OCI-LY1 (cell line): ENCODE measurements around the gene SEMA4A.

Experiments used
- H2AFZ ChIP-seq: fragments of 200-600 bp; sonication (generic), shearing (Covaris generic); 2 replicates; pipeline ENCODE4 v1.6.0; 2014; ENCODE audit warnings: antibody characterized with exemption, mild to moderate bottlenecking, low read length
- H3F3A ChIP-seq: fragments of 200-600 bp; sonication (generic), shearing (Covaris generic); 2 replicates; pipeline ENCODE4 v1.6.0; 2014; ENCODE audit warnings: mild to moderate bottlenecking, antibody characterized with exemption, low read length, moderate library complexity; ENCODE audit not compliant: insufficient read depth
- H3K27ac ChIP-seq: fragments of 200-600 bp; sonication (generic); 2 replicates; pipeline ENCODE4 v1.5.1; 2014; ENCODE audit warnings: low read length, mixed run types, mild to moderate bottlenecking, low read depth; ENCODE audit not compliant: poor library complexity, severe bottlenecking
- H3K27me3 ChIP-seq: fragments of 200-600 bp; sonication (generic); 2 replicates; pipeline ENCODE4 v1.6.0; 2014; ENCODE audit warnings: antibody characterized with exemption, mild to moderate bottlenecking, low read length, moderate library complexity; ENCODE audit not compliant: insufficient read depth
- H3K36me3 ChIP-seq: fragments of 200-600 bp; sonication (generic); 2 replicates; pipeline ENCODE4 v1.6.1; 2014; ENCODE audit warnings: mild to moderate bottlenecking, antibody characterized with exemption, low read length, moderate library complexity, mixed read lengths; ENCODE audit not compliant: insufficient read depth
- H3K4me1 ChIP-seq: fragments of 200-600 bp; sonication (generic); 2 replicates; pipeline ENCODE4 v1.5.1; 2014; ENCODE audit warnings: mild to moderate bottlenecking, low read length, moderate library complexity; ENCODE audit not compliant: insufficient read depth, severe bottlenecking
- H3K4me2 ChIP-seq: fragments of 200-600 bp; sonication (generic), shearing (Covaris generic); 2 replicates; pipeline ENCODE4 v1.6.1; 2014; ENCODE audit warnings: low read length
- H3K4me3 ChIP-seq: fragments of 200-600 bp; sonication (generic); 2 replicates; pipeline ENCODE4 v1.5.1; 2014; ENCODE audit warnings: low read length, low read depth, mild to moderate bottlenecking, mixed read lengths; ENCODE audit not compliant: poor library complexity, severe bottlenecking
- H3K79me2 ChIP-seq: fragments of 200-600 bp; shearing (Covaris generic); 2 replicates; pipeline ENCODE4 v1.6.1; 2016; ENCODE audit warnings: mixed run types, low read length, mixed read lengths; ENCODE audit not compliant: insufficient read depth
- H3K9ac ChIP-seq: fragments of 200-600 bp; sonication (generic), shearing (Covaris generic); 2 replicates; pipeline ENCODE4 v1.6.1; 2014; ENCODE audit warnings: mild to moderate bottlenecking, low read length, mixed read lengths
- H3K9me2 ChIP-seq: fragments of 200-600 bp; sonication (generic), shearing (Covaris generic); 2 replicates; pipeline ENCODE4 v1.6.1; 2014; ENCODE audit warnings: low read depth, mild to moderate bottlenecking, low read length, mixed read lengths
- H3K9me3 ChIP-seq: fragments of 200-600 bp; shearing (Covaris generic); 2 replicates; pipeline ENCODE4 v1.6.1; 2014; ENCODE audit warnings: low read length, mixed read lengths
- H4K20me1 ChIP-seq: fragments of 200-600 bp; sonication (generic), shearing (Covaris generic); 2 replicates; pipeline ENCODE4 v1.6.0; 2016; ENCODE audit warnings: mild to moderate bottlenecking, low read length; ENCODE audit not compliant: insufficient read depth
- CTCF ChIP-seq: fragments of 200-600 bp; sonication (generic), shearing (Covaris generic); IDR thresholded peaks from 2 replicates; pipeline ENCODE4 v1.5.1; 2017; ENCODE audit warnings: mild to moderate bottlenecking, antibody characterized with exemption, low read length, moderate library complexity, mixed read lengths
- EZH2 ChIP-seq: fragments of 200-600 bp; sonication (generic), shearing (Covaris generic); IDR thresholded peaks from 2 replicates; pipeline ENCODE4 v1.8.0; 2017; ENCODE audit warnings: borderline replicate concordance, mixed run types, mild to moderate bottlenecking, antibody characterized with exemption, low read length, moderate library complexity, mixed read lengths

The SEMA4A gene

GRCh38 chr1:156134716-156135435, 18.5 kb upstream of the SEMA4A start:
- Histone ChIP-seq H3K27ac (no peak overlapping the region), H3K9me2 (no peaks in the 10 kb centered on the region), H3K27me3 (no peaks in the 10 kb centered on the region; the same call in 1 of the 2 replicates), H3K9me3 (no peaks in the 10 kb centered on the region), H3F3A (no peaks in the 10 kb centered on the region), H3K4me2 (no peak overlapping the region), H3K79me2 (no peaks in the 10 kb centered on the region), H3K9ac (no peak overlapping the region), H3K4me3 (no peak overlapping the region), H3K36me3 (no peaks in the 10 kb centered on the region), H3K4me1 (no peaks in the 10 kb centered on the region), H2AFZ (no peak overlapping the region), H4K20me1 (no peaks in the 10 kb centered on the region)
- TF ChIP-seq EZH2 (no peak), CTCF (no peak)

GRCh38 chr1:156135930-156136871, 17.2 kb upstream of the SEMA4A start:
- no peaks in the 10 kb centered on the region for H3K79me2 ChIP-seq
- no peaks in the 10 kb centered on the region for H3K9me3 ChIP-seq
- H3K4me3 ChIP-seq, result no peak overlapping the region
- H3K4me1 ChIP-seq, result no peaks in the 10 kb centered on the region
- H3K27me3 ChIP-seq, result no peaks in the 10 kb centered on the region; the same call in 1 of the 2 replicates
- H3F3A ChIP-seq, result no peaks in the 10 kb centered on the region
- H3K36me3 ChIP-seq, result no peaks in the 10 kb centered on the region
- no peaks in the 10 kb centered on the region for H3K9me2 ChIP-seq
- no peak for TF ChIP-seq EZH2
- TF ChIP-seq CTCF, result no peak
- no peak overlapping the region for H2AFZ ChIP-seq
- H4K20me1 ChIP-seq, result no peaks in the 10 kb centered on the region
- H3K27ac ChIP-seq, result no peak overlapping the region
- H3K9ac ChIP-seq, result no peak overlapping the region
- H3K4me2 ChIP-seq, result no peak overlapping the region

- no peaks in the 10 kb centered on the region for H4K20me1 ChIP-seq
- no peak overlapping the region for H3K9ac ChIP-seq
- H3K4me3 ChIP-seq, result no peak overlapping the region
- no peaks in the 10 kb centered on the region; the same call in 1 of the 2 replicates for H3K27me3 ChIP-seq
- H3K4me2 ChIP-seq, result no peak overlapping the region
- no peak overlapping the region for H2AFZ ChIP-seq
- no peaks in the 10 kb centered on the region for H3K79me2 ChIP-seq
- H3K9me3 ChIP-seq, result no peaks in the 10 kb centered on the region
- no peak overlapping the region for H3K27ac ChIP-seq
- TF ChIP-seq EZH2, result no peak
- H3K36me3 ChIP-seq, result no peaks in the 10 kb centered on the region
- H3K4me1 ChIP-seq, result no peaks in the 10 kb centered on the region
- H3K9me2 ChIP-seq, result no peaks in the 10 kb centered on the region
- no peaks in the 10 kb centered on the region for H3F3A ChIP-seq
Observed at GRCh38 chr1:156136970-156137483, 16.4 kb upstream of the SEMA4A start.
